Neural progenitor cell (in vitro differentiated cells): Measurements from ENCODE around the gene PLD2.

Source experiments
- CTCF ChIP-seq: fragments of 200-600 bp; sonication (generic); IDR thresholded peaks from 2 replicates; pipeline ENCODE4 v1.5.1; 2017; ENCODE audit warnings: antibody characterized with exemption, mild to moderate bottlenecking
- EZH2 ChIP-seq: fragments of 200-600 bp; sonication (generic); IDR thresholded peaks from 2 replicates; pipeline ENCODE4 v1.6.1; 2017; ENCODE audit warnings: antibody characterized with exemption, mild to moderate bottlenecking, moderate library complexity
- EZH2phosphoT487 ChIP-seq: fragments of 200-600 bp; sonication (generic); IDR thresholded peaks from 2 replicates; pipeline ENCODE4 v1.6.1; 2017; ENCODE audit warnings: antibody characterized with exemption

- TF ChIP-seq EZH2: no peak
- no peak for TF ChIP-seq CTCF
- TF ChIP-seq EZH2phosphoT487: no peak
These were observed 26.5 kb upstream of the PLD2 start for GRCh38 chr17:4780325-4780955.
